ENCODE measurements around the gene CDON. TPM values are rescaled to one million over a fixed set of nuclear protein-coding genes. Genes with fewer than 3 reads are reported as not detected.

The CDON gene
- total RNA-seq, 1 donor from 2014 or later = 0.24 TPM

GRCh38 chr11:126006068-126006467, 56.6 kb downstream of the CDON start:
- no peak for ATAC-seq (ENCODE audit: low read depth)
- Mint-ChIP-seq H3K4me1 (no peaks in the 10 kb centered on the region), H3K9me3 (no peaks in the 10 kb centered on the region), H3K36me3 (ENCODE audit: low read depth) (no peaks in the 10 kb centered on the region), H3K4me3 (no peak overlapping the region), H3K27me3 (peaks cover 14% of the 10 kb centered on the region), H3K27ac (no peak overlapping the region)
- DNase-seq = no peak
- intact Hi-C loops (cut with micrococcal nuclease) = no loop called here
- TF ChIP-seq CTCF (IDR thresholded peaks at IDR 0.05) = no peak
- POLR2A ChIA-PET = no interaction called here
- CTCF ChIA-PET = no interaction called here

- CTCF ChIA-PET = no interaction called here
- H3K27ac Mint-ChIP-seq = no peak overlapping the region
- no peak for TF ChIP-seq CTCF (IDR thresholded peaks at IDR 0.05)
Observed at GRCh38 chr11:126002181-126002580, 60.5 kb downstream of the CDON start.

GRCh38 chr11:125999234-125999880, 63.3 kb downstream of the CDON start:
- ChIA-PET POLR2A (no interaction called here), CTCF (no interaction called here)
- DNase-seq = no peak
- no peak for ATAC-seq (ENCODE audit: low read depth)
- Mint-ChIP-seq H3K27me3 (peaks cover 4% of the 10 kb centered on the region), H3K4me1 (no peaks in the 10 kb centered on the region), H3K36me3 (ENCODE audit: low read depth) (no peaks in the 10 kb centered on the region), H3K27ac (no peak overlapping the region), H3K9me3 (no peaks in the 10 kb centered on the region), H3K4me3 (no peak overlapping the region)
- intact Hi-C loops (cut with micrococcal nuclease) = no loop called here
- TF ChIP-seq CTCF (IDR thresholded peaks at IDR 0.05) = no peak

More at GRCh38 chr11:126002181-126002580, 60.5 kb downstream of the CDON start:
- Mint-ChIP-seq H3K4me3 (no peak overlapping the region), H3K9me3 (no peaks in the 10 kb centered on the region), H3K4me1 (no peaks in the 10 kb centered on the region), H3K36me3 (ENCODE audit: low read depth) (no peaks in the 10 kb centered on the region), H3K27me3 (peaks cover 7% of the 10 kb centered on the region)
- POLR2A ChIA-PET = no interaction called here
- DNase-seq = no peak
- no peak for ATAC-seq (ENCODE audit: low read depth)
- intact Hi-C loops (cut with micrococcal nuclease) = no loop called here

- POLR2A ChIA-PET = no interaction called here
- DNase-seq = no peak
- intact Hi-C loops (cut with micrococcal nuclease) = no loop called here
- Mint-ChIP-seq H3K4me1 (no peaks in the 10 kb centered on the region), H3K27me3 (peaks cover 4% of the 10 kb centered on the region), H3K4me3 (no peak overlapping the region), H3K36me3 (ENCODE audit: low read depth) (no peaks in the 10 kb centered on the region), H3K27ac (no peak overlapping the region), H3K9me3 (no peaks in the 10 kb centered on the region)
- ATAC-seq (ENCODE audit: low read depth) = no peak
- no peak for TF ChIP-seq CTCF (IDR thresholded peaks at IDR 0.05)
- CTCF ChIA-PET = no interaction called here
Observed at GRCh38 chr11:125998267-125998666, 64.4 kb downstream of the CDON start.

GRCh38 chr11:125995313-125995712, 67.4 kb downstream of the CDON start:
- DNase-seq (no peak), ATAC-seq (ENCODE audit: low read depth) (no peak)
- H3K4me3 Mint-ChIP-seq = no peak overlapping the region
- ChIA-PET CTCF (no interaction called here), POLR2A (no interaction called here)
- no peaks in the 10 kb centered on the region for H3K36me3 Mint-ChIP-seq (ENCODE audit: low read depth)
- H3K27me3 Mint-ChIP-seq = no peaks in the 10 kb centered on the region
- TF ChIP-seq CTCF (IDR thresholded peaks at IDR 0.05) = no peak
- H3K4me1 Mint-ChIP-seq = no peaks in the 10 kb centered on the region
- intact Hi-C loops (cut with micrococcal nuclease) = no loop called here
- H3K9me3 Mint-ChIP-seq = no peaks in the 10 kb centered on the region
- no peak overlapping the region for H3K27ac Mint-ChIP-seq
